Measurements from ENCODE around the gene NTNG1. TPM values are rescaled to one million over a fixed set of nuclear protein-coding genes. Genes with fewer than 3 reads are reported as not detected.

Gene NTNG1
- total RNA-seq, 1 donor: 20.9 TPM

DNA sequence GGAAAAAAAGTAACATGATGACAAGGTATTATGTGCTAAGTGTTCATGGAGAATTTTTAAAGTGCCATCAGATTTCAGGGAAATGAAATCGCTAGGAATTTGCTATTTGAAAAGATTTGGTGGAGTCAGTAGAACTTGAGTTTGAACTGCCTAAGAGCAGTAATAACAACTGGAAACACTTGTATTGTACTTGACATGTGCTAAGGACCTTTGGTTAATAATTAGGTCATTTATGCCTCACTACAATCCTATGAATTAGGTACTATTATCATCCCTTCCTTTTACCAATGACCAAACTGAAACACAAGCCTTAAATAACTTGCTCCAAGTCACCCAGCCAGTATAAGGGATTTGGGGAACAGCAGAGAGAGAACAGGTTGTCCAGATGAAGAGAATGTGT is 133.4 kb downstream of the NTNG1 start:
- TF ChIP-seq, protein P1, sequence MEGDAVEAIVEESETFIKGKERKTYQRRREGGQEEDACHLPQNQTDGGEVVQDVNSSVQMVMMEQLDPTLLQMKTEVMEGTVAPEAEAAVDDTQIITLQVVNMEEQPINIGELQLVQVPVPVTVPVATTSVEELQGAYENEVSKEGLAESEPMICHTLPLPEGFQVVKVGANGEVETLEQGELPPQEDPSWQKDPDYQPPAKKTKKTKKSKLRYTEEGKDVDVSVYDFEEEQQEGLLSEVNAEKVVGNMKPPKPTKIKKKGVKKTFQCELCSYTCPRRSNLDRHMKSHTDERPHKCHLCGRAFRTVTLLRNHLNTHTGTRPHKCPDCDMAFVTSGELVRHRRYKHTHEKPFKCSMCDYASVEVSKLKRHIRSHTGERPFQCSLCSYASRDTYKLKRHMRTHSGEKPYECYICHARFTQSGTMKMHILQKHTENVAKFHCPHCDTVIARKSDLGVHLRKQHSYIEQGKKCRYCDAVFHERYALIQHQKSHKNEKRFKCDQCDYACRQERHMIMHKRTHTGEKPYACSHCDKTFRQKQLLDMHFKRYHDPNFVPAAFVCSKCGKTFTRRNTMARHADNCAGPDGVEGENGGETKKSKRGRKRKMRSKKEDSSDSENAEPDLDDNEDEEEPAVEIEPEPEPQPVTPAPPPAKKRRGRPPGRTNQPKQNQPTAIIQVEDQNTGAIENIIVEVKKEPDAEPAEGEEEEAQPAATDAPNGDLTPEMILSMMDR (IDR thresholded peaks at IDR 0.05; ENCODE audit: insufficient read depth, low read length): no peak
- H3K4me3 ChIP-seq (ENCODE audit: low read depth, low read length): no peak overlapping the region
- no peak for DNase-seq (ENCODE audit: low read depth)

DNA sequence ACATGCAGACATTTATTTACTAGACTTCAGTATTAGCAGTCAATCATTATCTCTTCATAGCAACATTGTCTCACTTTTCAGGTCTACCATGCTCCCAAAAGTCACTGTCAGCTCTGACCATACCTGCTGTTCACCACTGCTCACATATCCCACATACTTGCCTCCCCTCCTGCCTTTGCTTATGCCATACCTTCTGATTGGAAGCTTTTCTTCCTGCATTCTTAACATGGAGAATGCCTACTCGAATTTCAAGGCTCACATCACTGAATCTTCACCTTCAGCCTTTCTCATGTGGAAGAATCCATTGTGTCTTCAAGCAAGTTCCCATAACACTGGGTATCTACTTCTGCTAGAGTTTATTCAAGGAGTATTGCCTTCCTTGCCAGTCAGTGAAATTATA is 135.4 kb downstream of the NTNG1 start:
- no peak for DNase-seq (ENCODE audit: low read depth)
- TF ChIP-seq, protein P1 (IDR thresholded peaks at IDR 0.05; ENCODE audit: insufficient read depth, low read length): no peak
- no peak overlapping the region for H3K4me3 ChIP-seq (ENCODE audit: low read depth, low read length)

DNA sequence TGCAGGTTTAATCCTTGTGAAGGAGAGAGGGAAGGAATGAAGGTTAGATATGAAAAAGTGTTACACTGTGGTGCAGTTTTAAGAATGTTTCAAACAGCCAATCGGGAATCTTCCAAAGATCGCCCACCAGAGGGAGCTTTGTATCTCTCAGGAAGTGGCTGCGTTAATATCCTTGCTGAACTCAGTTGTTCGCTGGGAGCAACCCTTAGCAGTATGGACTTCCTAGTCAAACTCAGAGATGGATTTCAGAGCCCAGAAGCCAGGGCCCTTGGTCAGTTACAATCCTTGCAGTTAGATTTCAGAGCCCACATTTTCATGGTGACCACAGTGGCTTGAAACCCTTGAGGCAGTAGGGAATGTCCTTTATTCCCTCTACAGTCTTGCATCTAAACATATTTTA is 136.2 kb downstream of the NTNG1 start:
- TF ChIP-seq, protein P1 (IDR thresholded peaks at IDR 0.05; ENCODE audit: insufficient read depth, low read length): peak; percentile 64
- no peak overlapping the region for H3K4me3 ChIP-seq (ENCODE audit: low read depth, low read length)
- peak; percentile 78 for DNase-seq (ENCODE audit: low read depth)

DNA sequence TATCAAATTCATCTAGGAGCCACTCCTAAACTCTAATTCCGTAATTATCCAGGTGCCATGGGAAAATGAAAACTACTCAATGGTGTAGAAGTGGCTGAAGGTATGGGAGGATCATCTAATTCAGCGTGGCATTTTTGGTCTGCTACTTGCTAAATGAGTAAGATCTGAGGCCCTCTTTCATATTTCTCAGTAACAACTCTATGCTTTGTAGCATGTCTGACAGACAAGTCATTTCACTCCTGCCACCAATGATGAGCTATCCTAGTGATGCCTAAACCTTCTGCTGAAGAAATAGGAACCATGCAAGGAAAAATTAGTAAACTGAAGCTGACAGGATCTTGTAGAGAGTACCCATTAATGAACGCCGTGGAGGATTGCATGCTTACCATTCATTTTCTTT is 145.3 kb downstream of the NTNG1 start:
- TF ChIP-seq, protein P1 (IDR thresholded peaks at IDR 0.05; ENCODE audit: insufficient read depth, low read length): no peak
- no peak overlapping the region for H3K4me3 ChIP-seq (ENCODE audit: low read depth, low read length)
- no peak for DNase-seq (ENCODE audit: low read depth)

DNA sequence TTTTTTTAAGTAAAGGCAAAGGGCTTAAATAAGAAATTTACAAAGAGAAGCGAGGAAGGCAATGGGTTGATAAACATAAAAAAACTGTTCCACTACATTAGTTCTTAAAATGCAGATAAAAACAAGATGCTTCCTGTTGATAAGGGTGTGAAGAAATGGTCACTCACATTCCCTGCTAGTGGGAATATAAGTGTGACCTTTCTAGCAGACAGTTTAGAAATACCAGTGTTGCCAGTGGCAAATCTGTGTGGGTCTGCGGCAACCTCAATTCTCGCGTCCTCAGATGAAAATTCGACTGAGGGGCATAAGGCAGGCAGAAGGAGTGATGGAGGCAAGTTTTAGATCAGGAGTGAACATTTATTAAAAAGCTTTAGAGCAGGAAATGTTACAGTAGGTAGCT is 151.1 kb downstream of the NTNG1 start:
- no peak overlapping the region for H3K4me3 ChIP-seq (ENCODE audit: low read depth, low read length)
- no peak for DNase-seq (ENCODE audit: low read depth)
- TF ChIP-seq, protein P1 (IDR thresholded peaks at IDR 0.05; ENCODE audit: insufficient read depth, low read length): no peak

DNA sequence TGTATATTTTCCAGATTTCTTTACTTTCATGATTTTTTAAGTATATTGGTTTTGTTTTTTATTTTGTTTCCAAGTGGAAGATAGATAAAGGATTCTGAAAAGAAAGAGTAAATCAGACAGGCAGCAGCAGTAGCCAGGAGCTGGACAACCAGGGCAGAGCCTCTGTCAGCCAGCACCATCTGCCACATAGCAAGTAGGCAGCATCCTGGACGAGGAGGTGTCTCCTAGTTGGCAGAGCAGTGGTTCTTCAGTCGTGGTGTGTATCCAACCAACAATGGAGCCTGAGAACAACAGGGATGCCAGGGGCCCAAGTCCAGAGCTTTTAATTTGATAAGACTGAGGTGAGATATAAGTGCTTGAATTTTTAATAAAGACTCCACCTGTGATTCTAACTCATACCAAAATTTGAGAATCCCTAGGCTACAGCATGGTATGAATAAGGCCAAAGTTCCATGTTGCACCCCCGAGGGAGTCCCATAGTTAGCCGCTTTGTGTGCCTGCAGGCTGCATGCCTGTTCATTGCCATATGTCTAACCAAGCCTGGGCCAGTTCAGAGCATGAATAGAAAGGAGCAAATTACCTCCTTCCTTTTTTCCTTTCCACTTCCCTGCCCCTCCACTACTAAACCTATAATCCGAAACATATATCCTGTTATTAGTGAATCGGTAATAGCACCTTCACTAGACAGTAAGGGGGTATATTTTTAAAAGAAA is 153.2 kb downstream of the NTNG1 start:
- H3K4me3 ChIP-seq (ENCODE audit: low read depth, low read length): no peak overlapping the region
- TF ChIP-seq, protein P1 (IDR thresholded peaks at IDR 0.05; ENCODE audit: insufficient read depth, low read length): no peak
- no peak for DNase-seq (ENCODE audit: low read depth)

DNA sequence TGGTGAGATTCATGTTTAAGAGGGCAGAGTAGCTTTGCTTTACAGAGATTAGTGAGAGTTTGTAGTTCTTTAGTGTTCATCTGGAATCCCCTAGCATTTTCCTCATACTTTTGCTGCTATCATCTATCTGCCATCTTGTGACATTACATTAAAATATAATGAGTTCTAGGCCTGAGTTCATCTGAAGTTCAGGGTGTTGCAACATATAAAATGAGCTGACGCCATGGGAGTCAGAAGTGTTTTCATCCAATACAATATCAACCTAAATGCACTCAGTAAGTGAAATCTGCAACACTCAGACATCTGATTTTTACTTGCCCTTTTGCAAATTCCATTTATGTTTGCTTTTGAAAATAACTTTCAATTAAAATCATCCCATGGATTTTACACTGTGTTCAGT is 153.8 kb downstream of the NTNG1 start:
- H3K4me3 ChIP-seq (ENCODE audit: low read depth, low read length): no peak overlapping the region
- TF ChIP-seq, protein P1 (IDR thresholded peaks at IDR 0.05; ENCODE audit: insufficient read depth, low read length): no peak
- DNase-seq (ENCODE audit: low read depth): peak; percentile 36

All from fibroblast of the aortic adventitia (primary cell).